Nucleus accumbens (tissue), 56 donors: ENCODE data around the gene ZNRF2.

Source experiments
- DNase-seq, 56 donors: peaks; one replicate each; lab custom pipeline; 2025; lab: John Stamatoyannopoulos, UW

The ZNRF2 gene

DNA sequence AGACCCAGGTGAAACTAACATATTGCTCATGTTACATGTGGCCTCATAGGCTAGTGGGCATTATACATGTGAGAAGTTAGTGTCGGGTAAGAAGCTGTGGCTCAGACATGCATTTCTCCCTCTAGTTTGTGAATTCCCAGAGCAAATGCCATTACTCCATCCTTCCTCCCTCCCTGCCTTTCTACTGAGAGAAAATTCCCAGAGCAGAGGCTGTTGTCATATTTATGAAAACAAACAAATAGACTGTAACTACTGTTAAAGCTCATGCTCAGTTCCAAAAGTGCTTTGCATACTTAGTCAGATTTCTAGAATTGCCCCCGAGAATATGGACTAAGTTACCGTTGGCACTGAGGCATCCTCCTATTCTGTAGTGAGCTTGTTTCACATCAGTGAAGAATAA lies 29.0 kb downstream of the ZNRF2 start:
- no peak for DNase-seq

DNA sequence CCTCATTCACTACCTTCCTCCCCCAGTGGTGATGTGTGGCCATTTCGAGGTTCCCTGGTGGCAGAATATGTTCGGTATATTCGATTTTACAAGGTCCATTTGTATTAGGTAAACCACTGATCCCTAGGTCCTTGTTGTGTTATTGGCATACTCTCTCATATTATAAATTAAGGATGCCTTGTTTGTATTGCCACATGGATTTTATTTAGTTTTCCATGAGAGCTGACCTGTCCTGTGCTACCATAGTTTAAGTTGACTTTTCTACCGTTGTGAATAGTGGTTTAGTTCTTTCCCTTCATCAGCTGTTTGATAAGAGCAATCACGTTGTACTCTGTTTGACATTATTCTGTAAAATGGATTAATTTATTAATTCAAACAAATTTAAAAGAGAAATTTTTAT lies 29.4 kb downstream of the ZNRF2 start:
- no peak for DNase-seq

DNA sequence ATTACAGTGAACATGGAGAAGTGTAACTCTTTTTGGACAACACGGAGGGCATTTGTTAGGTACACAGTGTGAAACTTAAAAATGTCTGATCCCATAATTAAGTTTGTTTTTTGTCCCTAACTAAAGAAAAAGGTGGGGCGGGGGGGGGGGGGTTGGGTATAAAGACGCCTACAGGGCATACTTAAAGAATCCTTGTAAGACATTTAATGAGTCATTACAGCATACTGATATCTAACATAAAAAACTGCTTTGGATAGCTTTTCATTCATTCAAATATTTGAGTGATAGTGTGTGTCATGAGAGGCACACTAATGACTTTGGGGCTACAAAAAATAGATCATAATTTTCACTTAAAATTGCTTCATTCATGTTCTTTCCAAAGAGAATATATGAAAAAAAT lies 31.2 kb downstream of the ZNRF2 start:
- no peak for DNase-seq

DNA sequence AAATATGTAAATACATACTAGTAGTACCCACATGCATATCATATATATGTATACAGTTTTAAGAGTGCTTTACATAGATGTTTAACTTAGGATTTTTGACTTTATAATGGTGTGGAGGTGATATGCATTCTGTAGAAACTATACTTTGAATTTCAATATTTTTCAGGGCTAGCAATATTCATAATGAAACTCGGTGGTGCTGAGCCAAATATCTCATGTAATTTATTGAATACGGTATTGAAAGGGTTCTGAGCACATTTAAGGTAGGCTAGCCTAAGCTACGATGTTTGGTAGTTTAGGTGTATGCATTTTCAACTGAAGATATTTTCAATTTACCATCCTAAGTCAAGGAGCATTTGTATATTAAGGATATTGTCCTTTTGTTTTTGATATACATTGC lies 36.0 kb downstream of the ZNRF2 start:
- no peak for DNase-seq

DNA sequence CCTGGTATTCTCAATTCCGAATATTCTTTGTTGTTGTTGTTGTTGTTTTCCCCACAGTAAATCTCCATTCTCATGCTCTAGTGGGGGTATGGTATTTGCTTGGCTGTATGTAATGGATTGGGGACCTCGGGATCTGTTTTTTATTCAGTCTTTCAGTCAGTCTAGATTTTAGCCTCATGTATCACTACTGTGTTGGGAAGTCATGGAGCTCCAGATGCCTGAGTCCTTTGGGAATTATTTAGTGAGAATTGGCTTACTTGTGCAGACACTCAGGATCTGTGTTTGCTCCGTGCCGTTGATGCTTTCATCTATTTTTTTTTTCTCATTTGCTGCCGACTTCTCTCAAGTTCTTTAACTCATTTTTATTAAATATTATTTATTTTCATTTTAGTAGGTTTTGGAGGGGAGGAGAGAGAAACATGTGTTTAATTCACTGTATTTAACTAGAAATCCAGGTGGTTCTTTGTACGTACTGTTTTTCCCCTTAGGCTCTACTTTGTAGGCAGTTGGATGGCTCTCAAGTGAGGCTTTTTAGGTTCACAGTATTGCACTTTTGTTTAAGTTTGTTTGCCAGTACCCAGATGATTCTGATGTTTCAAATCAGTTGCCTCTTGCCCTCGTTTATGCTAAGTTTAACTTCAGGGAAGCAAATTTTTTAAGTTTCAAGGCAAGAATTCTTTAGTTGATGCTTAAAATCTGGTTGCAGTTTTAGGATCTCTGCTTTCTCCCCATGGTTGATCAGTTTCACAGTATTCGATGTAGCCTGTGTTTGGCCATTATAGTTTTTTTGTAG lies 36.9 kb downstream of the ZNRF2 start:
- no peak for DNase-seq

DNA sequence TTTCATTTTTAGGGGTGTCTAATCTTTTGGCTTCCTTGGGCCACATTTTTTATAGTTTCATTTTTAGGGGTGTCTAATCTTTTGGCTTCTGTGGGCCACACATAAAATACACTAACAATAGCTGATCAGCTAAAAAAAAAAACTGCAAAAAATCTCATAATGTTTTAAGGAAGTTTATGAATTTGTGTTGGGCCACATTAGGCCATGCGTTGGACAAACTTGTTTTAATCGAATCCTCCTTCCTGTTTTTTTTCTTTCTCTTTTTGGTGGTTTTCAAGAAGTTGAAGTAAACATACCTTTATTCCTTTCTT lies 37.4 kb downstream of the ZNRF2 start:
- DNase-seq = no peak

DNA sequence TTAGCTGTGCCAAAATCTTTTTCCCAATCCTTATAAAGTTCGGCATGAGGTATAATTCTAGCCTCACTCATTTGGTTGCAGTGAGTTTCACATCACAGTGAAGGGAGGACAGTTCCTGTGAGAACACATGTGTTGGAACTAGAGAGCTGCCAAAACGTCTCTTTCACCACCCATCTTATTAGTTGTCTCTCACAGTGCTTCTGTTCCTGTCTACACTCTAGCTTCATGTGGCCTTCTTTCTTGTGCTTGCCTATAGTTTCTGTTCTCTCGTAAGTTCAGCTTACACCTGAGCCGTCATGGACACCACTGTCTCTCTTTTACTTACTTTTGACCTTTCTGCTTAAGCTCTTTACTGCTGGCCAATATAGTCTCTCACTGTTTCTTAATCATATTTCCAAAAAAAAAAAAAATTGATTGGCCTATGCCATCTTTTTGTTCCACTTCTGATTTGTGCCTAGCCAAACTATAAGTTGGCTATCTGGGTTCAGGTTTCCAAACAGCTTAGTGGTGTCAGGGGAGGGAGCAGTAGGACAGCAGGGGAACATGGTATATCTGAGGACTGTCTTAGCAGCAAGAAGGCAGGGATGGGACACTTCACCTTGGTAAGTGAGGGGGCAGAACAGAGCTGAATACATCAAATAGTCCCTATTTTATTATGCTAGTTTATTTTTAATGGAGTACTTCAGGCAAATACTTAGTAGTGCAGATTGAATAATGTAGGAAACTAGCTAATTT lies 38.0 kb downstream of the ZNRF2 start:
- DNase-seq = no peak

DNA sequence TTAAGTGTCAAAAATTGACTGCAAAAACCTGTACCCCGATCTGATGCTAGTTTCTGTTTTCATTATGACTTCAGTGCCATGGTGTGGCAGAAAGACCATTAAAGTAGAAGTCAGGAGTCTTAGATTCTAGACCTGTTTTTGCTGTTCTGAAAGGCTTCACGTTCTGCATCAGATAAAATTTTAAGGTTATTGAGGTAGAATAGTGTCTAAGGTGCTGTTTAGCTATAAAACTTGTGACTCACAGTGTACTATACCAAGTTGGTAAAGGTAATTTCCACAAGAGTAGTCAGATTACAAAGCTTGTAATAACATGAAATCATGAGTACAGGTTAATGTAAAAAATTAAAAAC lies 38.6 kb downstream of the ZNRF2 start:
- DNase-seq = no peak

DNA sequence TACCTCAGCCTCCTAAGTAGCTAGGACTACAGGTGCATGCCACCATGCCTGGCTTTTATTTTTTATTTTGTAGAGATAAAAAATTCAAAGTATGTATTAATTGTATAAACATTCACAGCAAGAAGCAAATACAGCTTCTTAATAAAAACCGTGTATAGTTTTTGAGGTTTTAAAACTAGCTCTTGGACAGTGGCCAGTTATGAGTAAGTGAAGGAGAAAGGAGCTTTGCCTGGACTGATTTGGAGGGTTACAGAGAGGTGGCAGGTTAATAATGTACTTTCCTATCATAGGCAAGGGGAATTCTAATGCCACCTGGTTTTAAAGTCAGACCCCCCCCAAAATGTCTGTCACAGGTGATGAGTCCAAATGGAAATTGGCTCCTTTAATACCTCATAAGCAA lies 43.4 kb downstream of the ZNRF2 start:
- no peak for DNase-seq

DNA sequence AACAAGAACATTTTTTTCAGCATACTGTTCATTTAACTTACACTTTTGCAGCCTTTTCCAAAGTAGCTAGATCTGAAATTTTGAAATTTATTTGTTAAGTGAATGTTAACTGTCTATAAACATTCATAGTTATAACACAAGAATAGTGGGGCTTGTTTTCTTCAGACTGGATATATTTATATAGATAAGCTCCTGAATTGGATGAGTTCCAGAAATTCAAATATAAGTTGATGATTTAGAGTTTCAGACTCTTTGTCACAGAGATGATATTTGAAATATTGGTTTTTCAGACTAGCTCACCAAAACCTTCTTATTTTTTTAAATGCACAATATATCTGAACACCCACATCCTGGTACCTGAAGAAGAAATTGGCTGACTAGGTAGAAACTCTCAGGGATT lies 44.0 kb downstream of the ZNRF2 start:
- no peak for DNase-seq

DNA sequence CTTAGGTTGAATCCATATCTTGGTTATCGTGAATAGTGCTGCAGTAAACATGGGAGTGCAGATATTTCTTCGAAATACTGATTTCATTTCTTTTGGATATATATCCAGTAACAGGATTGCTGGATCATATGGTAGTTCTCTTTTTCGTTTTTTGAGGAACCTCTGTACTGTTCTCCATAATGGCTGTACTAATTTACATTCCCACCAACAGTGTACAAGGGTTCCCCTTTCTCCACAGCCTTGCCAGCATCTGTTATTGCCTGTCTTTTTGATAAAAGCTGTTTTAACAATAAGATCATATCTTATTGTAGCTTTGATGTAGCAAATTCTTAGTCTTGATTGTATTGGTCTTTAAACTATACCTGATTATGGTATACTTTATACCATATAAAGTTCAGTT lies 45.3 kb downstream of the ZNRF2 start:
- DNase-seq = no peak

DNA sequence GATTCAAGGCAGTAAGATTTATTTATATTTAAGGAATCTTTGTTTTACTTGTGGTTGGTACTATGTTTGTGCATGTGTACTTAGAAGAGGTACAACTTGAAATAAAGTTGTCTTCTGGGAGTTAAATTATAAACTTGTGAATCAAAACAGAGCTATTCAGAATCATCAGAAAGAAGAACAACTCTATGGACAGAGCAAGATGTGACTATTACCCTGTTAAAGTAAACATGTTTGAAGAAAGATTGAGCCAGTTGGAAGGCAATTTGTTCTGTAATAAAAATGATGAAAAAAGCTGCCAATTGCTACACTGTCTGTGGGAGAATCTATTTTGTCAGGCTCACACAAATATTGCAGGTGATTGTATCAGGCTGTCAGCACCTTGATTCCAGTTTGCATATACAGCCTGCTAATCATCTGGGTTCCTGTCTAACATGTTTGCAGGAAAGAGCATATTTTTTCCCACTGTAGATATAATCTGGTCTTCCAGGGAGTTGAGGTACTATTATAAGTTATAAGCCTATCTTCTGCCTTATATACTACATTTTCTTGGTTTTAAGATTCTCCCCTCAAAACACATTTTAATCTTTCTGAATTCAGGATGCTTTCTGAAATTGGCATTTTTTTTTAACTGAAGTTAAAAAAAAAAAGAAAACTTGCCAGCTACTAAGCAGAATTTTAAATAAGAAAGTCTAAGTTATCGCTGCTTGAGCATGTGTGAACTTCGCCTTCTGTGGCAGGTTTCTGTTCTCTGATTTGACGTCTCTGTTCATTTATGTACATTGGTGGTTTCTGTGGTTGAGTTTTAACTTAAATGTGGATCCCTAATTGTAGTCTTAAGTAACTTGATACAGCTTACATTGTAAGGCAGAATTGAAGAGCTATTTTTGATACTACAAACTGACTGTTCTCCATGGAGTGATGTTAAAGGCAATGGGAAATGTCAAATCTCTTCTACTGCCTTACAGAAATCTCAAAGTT lies 46.0 kb downstream of the ZNRF2 start:
- DNase-seq = no peak

DNA sequence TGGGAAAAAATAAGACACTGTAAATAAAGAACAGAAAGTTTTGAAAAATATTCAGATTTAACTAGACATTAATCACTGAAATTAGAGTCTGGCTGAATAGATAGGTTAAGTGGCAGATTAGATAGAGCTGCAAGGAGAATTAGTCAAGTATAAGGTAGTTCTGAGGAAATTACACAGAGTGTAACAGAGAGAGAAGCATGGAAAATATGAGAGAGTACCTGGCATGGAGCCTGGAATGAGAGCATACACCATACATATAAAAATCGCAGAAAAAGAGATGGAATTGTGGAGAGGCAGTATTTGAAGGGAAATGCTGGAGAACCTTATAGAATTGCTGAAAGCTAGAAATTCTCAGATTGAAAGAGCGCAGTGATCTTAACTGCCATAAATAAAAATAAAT lies 46.9 kb downstream of the ZNRF2 start:
- no peak for DNase-seq

DNA sequence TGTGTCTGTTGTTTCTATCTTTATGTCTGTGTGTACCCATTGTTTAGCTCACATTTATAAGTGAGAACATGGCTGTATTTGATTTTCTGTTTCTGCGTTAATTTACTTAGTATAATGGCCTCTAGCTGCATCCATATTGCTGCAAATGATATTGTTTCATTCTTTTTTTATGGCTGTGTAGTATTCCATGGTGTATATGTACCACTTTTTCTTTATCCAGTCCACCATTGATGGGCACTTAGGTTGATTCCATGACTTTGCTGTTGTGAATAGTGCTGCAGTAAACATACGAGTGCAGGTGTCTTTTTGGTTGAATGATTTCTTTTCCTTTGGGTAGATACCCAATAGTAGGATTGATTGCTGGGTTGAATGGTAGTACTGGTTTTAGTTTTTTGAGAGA lies 48.2 kb downstream of the ZNRF2 start:
- no peak for DNase-seq

DNA sequence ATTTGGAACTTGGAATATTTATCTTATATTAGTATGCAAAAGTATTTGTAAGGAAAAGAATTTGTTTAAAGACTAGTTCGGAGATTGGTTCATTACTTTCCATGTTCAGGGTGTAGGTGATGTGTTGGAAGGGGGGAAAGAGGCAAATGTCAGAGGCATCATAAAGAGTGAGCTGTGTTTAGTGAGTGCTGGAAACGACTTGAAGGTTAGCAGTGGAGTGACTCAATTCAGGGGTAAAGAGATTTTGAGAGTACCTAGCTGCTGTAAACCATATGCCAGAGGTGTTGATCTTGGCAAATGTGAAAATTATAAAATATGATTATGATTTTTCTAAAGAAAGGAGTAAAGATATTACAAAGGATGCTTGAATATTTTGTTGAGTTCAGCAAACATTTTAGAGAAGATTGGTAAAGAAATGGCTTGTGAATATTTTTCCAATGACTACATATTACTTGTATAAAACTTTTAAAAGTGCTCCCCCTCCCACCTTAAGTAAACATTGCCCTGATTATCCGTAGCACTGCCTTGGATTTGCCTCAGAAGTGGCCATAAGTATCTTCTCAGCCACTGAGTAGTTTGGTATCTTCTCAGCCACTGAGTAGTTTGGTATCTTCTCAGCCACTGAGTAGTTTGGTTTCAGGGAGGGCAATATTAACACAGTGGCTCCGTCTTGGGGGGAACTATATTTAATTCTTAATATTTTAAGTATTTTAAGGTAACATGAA lies 51.5 kb downstream of the ZNRF2 start:
- no peak for DNase-seq

DNA sequence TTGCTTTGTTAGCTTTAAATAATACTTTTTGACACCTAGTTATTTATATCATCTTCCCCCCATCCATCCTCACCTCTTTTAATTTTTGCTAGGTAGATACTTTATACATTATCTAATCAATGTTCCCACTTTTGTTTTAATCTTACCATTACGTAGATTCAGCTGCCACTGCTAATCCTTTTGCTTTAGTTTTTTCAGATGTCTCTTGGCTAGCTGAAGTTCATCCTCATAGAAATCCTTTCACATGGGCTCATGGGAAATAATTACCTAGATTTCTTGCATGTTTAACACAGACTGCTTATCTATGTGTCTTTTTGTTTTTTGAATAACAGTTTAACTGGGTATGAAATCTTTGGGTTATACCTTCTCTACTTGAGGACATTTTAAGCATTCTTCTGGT lies 60.1 kb downstream of the ZNRF2 start:
- DNase-seq = no peak

DNA sequence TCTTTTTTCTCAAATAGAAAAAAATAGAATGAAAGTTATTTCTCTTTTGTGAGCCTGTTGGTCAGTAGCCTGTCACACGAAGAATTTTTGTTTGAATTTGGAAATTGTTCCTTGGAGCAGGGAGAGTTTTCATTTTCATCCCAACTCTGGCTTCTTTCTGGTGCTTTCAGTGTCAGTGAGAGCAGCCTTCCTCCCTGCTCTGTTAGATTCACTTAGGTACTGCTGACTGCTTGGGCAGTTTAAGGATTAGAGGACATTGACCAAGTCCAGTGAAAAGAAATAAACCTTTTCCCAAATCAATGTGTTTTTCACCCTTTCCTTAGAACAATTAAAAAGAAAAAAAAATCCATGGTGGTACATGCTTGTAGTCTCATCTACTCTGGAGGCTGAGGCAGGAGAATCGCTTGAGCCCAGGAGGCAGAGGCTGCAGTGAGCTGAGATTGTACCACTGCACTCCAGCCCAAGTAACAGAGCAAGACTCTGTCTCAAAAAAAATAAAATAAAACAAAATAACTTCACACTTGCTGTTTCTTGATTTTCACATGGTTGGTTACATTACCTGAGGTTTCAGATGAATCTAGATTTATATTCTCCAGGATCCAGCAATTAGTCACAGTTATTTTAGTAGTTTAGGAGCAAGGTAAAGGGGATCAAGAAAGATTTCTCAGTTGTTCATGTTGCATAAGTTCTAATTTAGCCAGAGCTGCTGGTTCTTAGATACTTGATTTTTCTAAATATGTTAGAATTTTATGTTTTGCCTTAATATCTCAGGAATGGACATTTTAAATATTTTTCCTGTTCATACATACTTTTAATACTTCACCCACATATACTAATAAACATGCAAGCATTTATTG lies 63.1 kb downstream of the ZNRF2 start:
- DNase-seq = no peak

DNA sequence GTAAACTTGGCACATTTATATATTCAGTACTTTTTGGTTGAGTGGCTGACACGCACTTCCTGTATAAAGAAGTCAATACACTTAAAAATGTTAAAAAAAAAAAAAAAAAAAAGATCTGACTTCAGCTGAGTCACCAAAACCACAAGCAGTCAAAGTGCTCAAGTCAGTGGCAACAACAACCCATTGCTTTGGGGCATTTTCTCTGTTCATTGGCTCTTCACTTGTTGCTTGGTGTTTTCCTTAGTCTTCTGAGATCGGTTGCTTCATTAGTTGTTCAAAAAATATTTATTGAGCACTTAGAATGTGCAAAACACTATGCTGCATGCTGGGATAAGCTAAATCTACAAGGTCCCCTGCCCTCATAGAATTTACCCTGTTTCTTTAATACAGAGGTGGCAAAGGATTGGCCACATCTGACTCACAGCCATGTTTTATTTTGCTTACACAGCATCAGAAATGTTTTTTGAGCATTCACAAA lies 63.7 kb downstream of the ZNRF2 start:
- no peak for DNase-seq

DNA sequence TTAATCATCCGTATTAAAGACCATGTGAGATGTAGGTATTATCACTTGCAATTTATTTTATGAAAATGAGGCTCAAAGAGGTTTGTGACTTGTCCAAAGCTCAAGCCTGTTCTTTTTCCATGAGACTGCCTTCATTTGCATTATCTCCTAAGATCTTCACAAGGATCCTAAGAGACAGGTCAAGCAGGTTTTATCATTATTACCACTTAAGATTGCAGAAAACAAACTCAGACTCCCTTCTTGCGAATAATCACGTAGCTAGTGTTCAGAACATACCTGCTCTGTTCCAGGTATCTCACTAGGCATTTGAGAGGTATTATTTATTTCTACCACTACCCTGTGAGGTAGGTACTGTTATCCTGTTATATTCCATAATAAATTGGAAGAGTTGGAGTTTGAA lies 64.8 kb downstream of the ZNRF2 start:
- no peak for DNase-seq

DNA sequence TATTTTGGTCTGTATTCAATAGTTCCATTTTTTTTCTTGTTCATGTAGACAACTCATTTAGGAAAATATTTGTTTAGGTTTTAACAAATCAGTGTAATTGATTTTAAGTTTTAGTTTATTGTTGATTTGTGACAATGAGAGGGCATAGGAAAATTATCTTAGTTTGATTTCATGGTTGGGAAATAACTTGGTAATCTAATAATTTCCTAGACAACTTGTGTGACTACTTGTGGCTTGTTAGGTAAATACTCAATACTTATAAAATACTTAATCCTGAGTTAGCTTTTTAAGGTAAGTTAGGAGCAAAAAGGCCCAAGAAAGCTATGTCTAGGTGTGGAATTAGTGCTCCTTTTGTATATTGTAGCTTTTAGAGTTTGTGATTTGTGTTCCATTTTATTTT lies 65.4 kb downstream of the ZNRF2 start:
- DNase-seq = no peak
